Endothelial cell of umbilical vein (primary cell): Measurements from ENCODE around the gene CELF5. TPM values are rescaled to one million over a fixed set of nuclear protein-coding genes. Genes with fewer than 3 reads are reported as not detected.

ENCODE experiments used
- BruUV-seq: library from RNA; stranded (reverse); fragments of 400-500 nt; replicated peaks from 2 replicates; lab custom pipeline; 2021; lab: Mats Ljungman, UMichigan
- CTCF ChIA-PET: fragments of 300-600, 350-600 bp; sonication (Branson Sonifier 250); formaldehyde crosslinking; loops from one replicate; lab custom pipeline; 2021; ENCODE audit warnings: antibody characterized with exemption, inconsistent platforms; lab: Charles Lee
- POLR2A ChIA-PET: fragments of 300-600, 350-600 bp; sonication (Branson Sonifier 250); formaldehyde crosslinking; loops from one replicate; lab custom pipeline; 2021; ENCODE audit warnings: antibody characterized with exemption, inconsistent platforms; lab: Charles Lee
- DNase-seq: peaks from one replicate; pipeline ENCODE4 v3.0.0-alpha.2; 2011; ENCODE audit warnings: low read depth, low spot score
- FAIRE-seq: peaks from 2 replicates; lab custom pipeline; 2011; peaks lifted over from hg19 to GRCh38; lab: Jason Lieb, UNC
- H2AFZ ChIP-seq: 2 replicates; pipeline ENCODE4 v1.6.0; 2012; ENCODE audit warnings: low read depth, low read length, control low read depth, inconsistent platforms
- H3K27ac ChIP-seq: 2 replicates; pipeline ENCODE4 v1.5.1; 2011; ENCODE audit warnings: low read depth, mild to moderate bottlenecking, control low read depth, low read length, moderate library complexity; ENCODE audit not compliant: insufficient read depth
- H3K27me3 ChIP-seq, 2 experiments: 2 replicates each; pipeline versions ENCODE4 v1.6.0 to v1.6.1; 2011; ENCODE audit warnings: low read length in 2 of 2, mixed read lengths in 1 of 2; ENCODE audit not compliant: control insufficient read depth in 2 of 2, insufficient read depth in 2 of 2
- H3K36me3 ChIP-seq, 2 experiments: 2 replicates in 1 of 2; 3 replicates in 1 of 2; pipeline ENCODE4 v1.5.1; 2011; ENCODE audit warnings: low read length in 2 of 2, mild to moderate bottlenecking in 1 of 2, moderate library complexity in 1 of 2; ENCODE audit not compliant: control insufficient read depth in 2 of 2, insufficient read depth in 2 of 2; ENCODE audit errors: extremely low read depth in 1 of 2
- H3K4me1 ChIP-seq: 3 replicates; pipeline ENCODE4 v1.5.1; 2011; ENCODE audit warnings: mild to moderate bottlenecking, low read length; ENCODE audit not compliant: control insufficient read depth, insufficient read depth; ENCODE audit errors: extremely low read depth
- H3K4me2 ChIP-seq: 2 replicates; pipeline ENCODE4 v1.6.1; 2011; ENCODE audit warnings: low read length, control low read depth, mixed read lengths; ENCODE audit not compliant: insufficient read depth
- H3K4me3 ChIP-seq, 3 experiments: fragments of 200-600 bp in 1 of 3; sonication (generic), shearing (Covaris generic) in 1 of 3; replicated peaks in 1 of 3; 2 replicates each; pipeline ENCODE4 v1.5.1; 2011 to 2016; ENCODE audit warnings: control low read depth in 3 of 3, low read length in 3 of 3, mild to moderate bottlenecking in 2 of 3, inconsistent platforms in 1 of 3, low read depth in 1 of 3, moderate library complexity in 1 of 3; ENCODE audit not compliant: insufficient read depth in 1 of 3
- H3K79me2 ChIP-seq: 2 replicates; pipeline ENCODE4 v1.6.0; 2012; ENCODE audit warnings: low read length, inconsistent platforms; ENCODE audit not compliant: control insufficient read depth, insufficient read depth
- H3K9ac ChIP-seq: replicated peaks from 2 replicates; pipeline ENCODE3; 2011; ENCODE audit warnings: low read length, control low read depth; ENCODE audit not compliant: insufficient read depth; ENCODE audit errors: extremely low read depth
- H3K9me1 ChIP-seq: replicated peaks from 3 replicates; pipeline ENCODE4 v1.6.0; 2011; ENCODE audit warnings: mild to moderate bottlenecking, low read length; ENCODE audit not compliant: control insufficient read depth, insufficient read depth; ENCODE audit errors: extremely low read depth
- H3K9me3 ChIP-seq: replicated peaks from 2 replicates; pipeline ENCODE4 v1.5.1; 2012; ENCODE audit warnings: low read length, inconsistent platforms; ENCODE audit not compliant: control insufficient read depth, insufficient read depth
- H4K20me1 ChIP-seq: replicated peaks from 2 replicates; pipeline ENCODE3; 2011; ENCODE audit warnings: mild to moderate bottlenecking, low read length; ENCODE audit not compliant: control insufficient read depth, insufficient read depth; ENCODE audit errors: extremely low read depth
- EZH2 ChIP-seq: IDR thresholded peaks from 2 replicates; pipeline ENCODE4 v1.6.1; 2012; ENCODE audit warnings: borderline replicate concordance, low read depth, mild to moderate bottlenecking, moderate library complexity, low read length, inconsistent platforms; ENCODE audit not compliant: severe bottlenecking
- MYC ChIP-seq: IDR thresholded peaks from one replicate; pipeline ENCODE4 v1.6.1; 2011; ENCODE audit warnings: mild to moderate bottlenecking, low read depth, low read length
- POLR2A ChIP-seq: IDR thresholded peaks from 2 replicates; pipeline ENCODE4 v1.6.1; 2012; ENCODE audit warnings: low read depth, mild to moderate bottlenecking, control low read depth, low read length
- dilution Hi-C: fragments of 300-500 bp; cut with MboI; formaldehyde crosslinking; loops from one replicate; pipeline ENCODE4 v1.15.0; 2019; ENCODE audit warnings: low sequenced_read_pairs; ENCODE audit not compliant: extremely low pct_ligation_motif_present
- intact Hi-C: fragments of 100-400 bp; cut with micrococcal nuclease; formaldehyde crosslinking; loops from one replicate; pipeline ENCODE4 v1.10.0; 2022
- polyA plus RNA-seq, 4 experiments: library from polyadenylated mRNA; depleted of rRNA in 3 of 4; stranded (reverse) in 3 of 4; unstranded in 1 of 4; fragments of >200 nt; gene quantifications; 2 replicates each; pipeline versions ENCODE4 v1.2.1 to v1.2.3, GENCODE V29; 2011 to 2012; ENCODE audit warnings: missing spikeins in 1 of 4
- total RNA-seq: library from RNA; stranded (reverse); gene quantifications from 2 replicates; pipeline ENCODE4 v1.2.3, GENCODE V29; 2021

CELF5 gene
- total and polyA plus RNA-seq, 2 donors (not counting 3 experiments of a cell fraction or from before 2014, with no cell fraction given): not detected

DNA sequence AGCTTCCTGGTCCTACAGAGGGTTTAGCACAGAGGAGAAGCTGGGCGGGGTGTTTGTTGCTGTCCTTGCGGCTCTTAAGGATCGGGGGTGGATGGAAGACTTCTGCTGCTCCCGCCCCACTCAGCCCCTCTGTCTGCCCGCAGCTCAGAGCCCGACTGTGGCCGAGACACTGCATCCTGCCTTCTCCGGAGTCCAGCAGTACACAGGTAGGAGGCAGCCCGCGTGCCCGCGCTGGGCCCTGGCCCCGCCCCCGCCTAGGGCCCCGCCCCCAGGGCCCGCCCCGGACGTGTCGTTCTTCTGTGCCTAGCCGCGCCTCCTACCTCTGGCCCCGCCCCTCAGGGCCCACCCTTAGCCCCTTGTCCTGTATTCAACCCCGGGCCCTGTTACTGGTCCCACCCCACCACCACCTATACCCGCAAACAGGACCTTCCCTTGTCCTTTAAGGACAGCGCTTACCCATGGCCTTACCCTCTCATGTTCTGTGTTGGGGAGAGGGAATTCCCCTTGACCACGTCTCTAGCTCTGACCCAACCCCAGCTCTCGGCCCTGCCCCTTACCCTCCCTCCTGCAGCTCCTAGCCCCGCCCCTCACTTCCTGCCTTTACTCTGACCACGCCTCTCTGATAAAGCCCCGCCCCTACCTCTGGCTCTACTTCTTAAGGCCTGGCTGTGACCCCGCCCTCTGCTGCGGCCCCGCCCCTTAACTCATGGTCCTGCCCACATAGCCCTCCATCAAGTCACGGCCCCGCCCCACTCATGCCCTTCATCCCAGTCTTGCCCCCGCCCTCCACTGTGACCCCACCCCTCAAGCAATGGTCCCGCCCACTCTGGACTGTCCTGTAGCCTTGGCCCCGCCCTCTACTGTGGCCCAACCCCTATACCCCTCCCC is 60.5 kb downstream of the CELF5 start:
- Histone ChIP-seq H3K79me2 (no peaks in the 10 kb centered on the region), H3K9me3 (no peaks in the 10 kb centered on the region), H3K27ac (no peak overlapping the region), H3K4me2 (no peak overlapping the region), H4K20me1 (no peaks in the 10 kb centered on the region), H2AFZ (peak overlapping the region; percentile 39), H3K4me3 (no peak overlapping the region), H3K9me1 (no peaks in the 10 kb centered on the region), H3K4me1 (no peaks in the 10 kb centered on the region), H3K36me3 (no peaks in the 10 kb centered on the region), H3K27me3 (peaks cover 6 to 10% of the 10 kb centered on the region in 2 experiments), H3K9ac (no peak overlapping the region)
- BruUV-seq: no TSS peak
- FAIRE-seq (no peak), DNase-seq (peak; percentile 22)
- no peak for TF ChIP-seq MYC
- TF ChIP-seq POLR2A: no peak
- CTCF ChIA-PET: interaction anchor here (1.2 to 2.1 kb wide), 4 partner anchors 7 to 200 kb away, joined by 3 to 9 read pairs (median 6); no protein-coding TSS in a partner anchor
- dilution Hi-C loops: no loop called here
- POLR2A ChIA-PET: no interaction called here
- intact Hi-C loops: no loop called here

DNA sequence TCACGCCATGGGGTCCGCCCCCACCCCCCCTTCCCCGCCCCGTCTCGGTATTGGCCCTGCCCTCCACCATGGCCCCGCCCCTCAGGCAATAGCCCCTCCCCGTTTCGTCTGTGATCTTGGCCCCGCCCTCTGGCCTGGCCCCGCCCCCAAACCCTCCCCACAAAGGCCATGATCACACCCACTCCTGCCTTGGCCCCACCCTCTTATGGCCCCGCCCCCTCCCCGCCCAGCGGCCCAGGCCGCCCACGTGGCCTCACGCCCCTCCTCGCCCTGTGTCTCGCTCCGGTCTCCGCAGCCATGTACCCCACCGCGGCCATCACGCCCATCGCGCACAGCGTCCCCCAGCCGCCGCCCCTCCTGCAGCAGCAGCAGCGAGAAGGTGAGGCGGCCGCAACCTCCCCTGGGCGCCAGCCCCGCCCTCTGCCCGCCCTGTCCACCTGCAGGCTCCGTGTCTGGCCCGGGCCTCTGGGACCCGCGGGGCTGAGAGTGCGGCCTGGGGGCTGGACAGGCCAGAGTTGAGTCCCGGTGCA is 61.3 kb downstream of the CELF5 start:
- Histone ChIP-seq H3K9me3 (no peaks in the 10 kb centered on the region), H3K9me1 (no peaks in the 10 kb centered on the region), H3K27me3 (peaks cover 9 to 10% of the 10 kb centered on the region in 2 experiments), H3K4me3 (no peak overlapping the region), H3K79me2 (no peaks in the 10 kb centered on the region), H2AFZ (peak overlapping the region; percentile 32), H3K4me1 (no peaks in the 10 kb centered on the region), H3K36me3 (no peaks in the 10 kb centered on the region), H3K4me2 (no peak overlapping the region), H3K27ac (no peak overlapping the region), H4K20me1 (no peaks in the 10 kb centered on the region), H3K9ac (no peak overlapping the region)
- DNase-seq (no peak), FAIRE-seq (no peak)
- dilution Hi-C loops (no loop called here), intact Hi-C loops (no loop called here)
- POLR2A ChIA-PET: no interaction called here
- TF ChIP-seq EZH2: no peak
- CTCF ChIA-PET: no interaction called here
- BruUV-seq: no TSS peak
